GM19023 (cell line): ENCODE measurements around the gene BAIAP2L1.
"Not testable (repeated sequence)": the region's sequence is repeated elsewhere in the genome, so short reads cannot be mapped to it uniquely, and the experiment has no call there.

ENCODE experiments used
- ATAC-seq: cut with Tn5 transposase; IDR thresholded peaks from one replicate; pipeline ENCODE4 v1.9.1; 2021; ENCODE audit warnings: mild to moderate bottlenecking, moderate library complexity; ENCODE audit not compliant: unreplicated experiment

The BAIAP2L1 gene

GRCh38 chr7:98399890-98400541, 874 bp downstream of the BAIAP2L1 start:
- no peak for ATAC-seq

- ATAC-seq, result no peak
These were observed 1.4 kb downstream of the BAIAP2L1 start for GRCh38 chr7:98399462-98399861.

DNA sequence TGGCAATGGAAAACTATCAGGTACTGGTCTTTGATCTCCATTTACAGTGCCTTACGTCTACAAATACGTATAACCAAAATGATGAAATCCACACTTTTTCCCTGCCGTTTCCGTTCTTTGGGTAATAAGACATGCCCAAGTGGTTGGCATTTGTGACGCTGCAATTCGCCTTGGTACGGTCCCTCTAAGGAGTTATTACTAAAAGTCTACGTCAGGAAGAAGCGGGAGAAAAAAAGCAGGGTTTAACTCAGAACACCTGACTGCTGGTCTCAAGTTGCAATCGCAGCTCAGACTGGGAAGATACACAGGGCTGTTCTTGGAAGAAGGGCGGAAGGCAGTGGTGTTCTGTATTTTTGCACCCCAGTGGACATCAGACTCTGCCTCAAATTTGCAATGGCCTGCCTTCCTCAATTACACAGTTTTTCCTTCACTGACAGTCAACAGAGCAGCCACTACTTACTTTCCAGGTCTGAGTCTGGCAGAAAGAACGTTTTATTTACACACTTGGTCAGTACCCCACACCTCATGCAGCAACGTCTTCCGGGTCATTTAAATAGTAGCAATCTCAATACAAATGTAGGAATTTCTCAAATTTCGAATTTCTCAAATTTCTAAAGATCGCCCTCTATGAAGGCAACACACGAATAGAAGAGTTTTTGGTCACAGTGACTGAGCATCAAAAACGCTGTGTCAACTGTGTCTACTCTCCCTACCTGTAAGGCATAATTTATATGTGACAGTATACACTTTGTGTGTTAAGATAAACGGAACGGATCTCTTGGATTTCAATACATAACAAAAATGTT, 2.1 kb downstream of the BAIAP2L1 start:
- ATAC-seq, result no peak

- no peak for ATAC-seq
These were observed 4.1 kb downstream of the BAIAP2L1 start for GRCh38 chr7:98396768-98397167.

DNA sequence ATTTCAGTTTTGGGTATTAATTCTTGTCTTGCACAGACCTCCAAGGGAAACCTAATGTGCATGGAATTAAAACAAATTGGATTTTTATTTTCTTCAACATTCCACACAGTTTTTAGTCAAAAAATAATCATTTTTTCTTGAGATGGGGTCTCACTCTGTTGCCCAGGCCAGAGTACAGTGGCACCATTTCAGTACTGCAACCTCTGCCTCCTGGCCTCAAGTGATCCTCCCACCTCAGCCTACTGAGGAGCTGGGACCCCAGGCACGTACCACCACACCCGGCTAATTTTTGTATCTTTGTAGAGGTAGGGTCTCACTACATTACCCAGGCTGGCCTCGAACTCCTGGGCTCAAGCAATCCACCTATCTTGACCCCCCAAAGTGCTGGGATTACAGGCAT, 4.9 kb downstream of the BAIAP2L1 start:
- no peak for ATAC-seq

GRCh38 chr7:98395481-98395880, 5.4 kb downstream of the BAIAP2L1 start:
- no peak for ATAC-seq

DNA sequence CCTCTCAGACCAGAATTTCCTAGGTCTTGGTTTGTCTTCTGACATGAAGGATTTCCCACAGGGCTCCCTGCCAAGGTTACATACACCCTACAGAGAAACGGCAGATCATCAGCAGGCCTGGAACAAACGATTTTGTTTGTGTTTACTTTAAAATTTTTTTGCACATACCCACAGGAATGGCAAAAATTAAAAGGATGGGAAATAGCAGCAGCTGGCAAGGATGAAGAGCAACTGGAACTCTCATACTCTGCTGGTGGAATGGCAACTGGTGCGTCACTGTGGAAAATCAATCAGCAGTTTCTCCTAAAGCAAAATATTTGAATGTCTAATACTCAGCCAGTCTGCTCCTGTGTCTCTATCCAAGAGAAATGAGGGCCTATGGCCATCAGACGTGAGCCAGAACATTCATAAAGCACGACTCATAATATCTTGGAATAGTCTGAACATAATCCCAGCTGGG, 6.5 kb downstream of the BAIAP2L1 start:
- ATAC-seq, result no peak

DNA sequence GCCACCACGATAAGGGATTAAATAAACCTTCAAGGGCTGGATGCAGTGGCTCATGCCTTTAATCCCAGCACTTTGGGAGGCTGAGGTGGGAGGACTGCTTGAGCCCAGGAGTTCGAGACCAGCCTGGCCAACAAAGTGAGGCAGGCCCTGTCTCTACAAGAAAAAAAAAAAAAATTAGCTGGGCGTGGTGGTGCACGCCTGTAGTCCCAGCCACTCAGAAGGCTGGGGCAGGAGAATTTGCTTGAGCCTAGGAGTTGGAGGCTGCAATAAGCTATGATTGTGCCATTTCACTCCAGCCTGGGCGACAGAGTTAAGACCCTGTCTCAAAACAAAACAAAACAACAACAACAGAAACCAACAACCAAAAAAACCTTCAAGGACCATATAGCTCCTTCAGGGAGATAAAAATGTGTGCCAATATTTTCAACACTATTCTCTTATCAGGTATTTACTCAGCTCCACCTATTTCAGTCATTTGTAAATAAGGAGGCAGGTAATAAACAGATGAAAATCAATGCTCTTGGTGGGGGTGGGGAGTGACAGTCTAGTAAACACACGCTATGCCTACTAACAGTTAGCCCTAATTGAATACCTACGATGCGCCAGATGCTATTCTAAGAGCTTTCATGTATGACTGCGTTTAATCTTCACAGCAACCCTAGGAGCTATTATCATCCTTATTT, 13.2 kb downstream of the BAIAP2L1 start:
- ATAC-seq, result no peak

DNA sequence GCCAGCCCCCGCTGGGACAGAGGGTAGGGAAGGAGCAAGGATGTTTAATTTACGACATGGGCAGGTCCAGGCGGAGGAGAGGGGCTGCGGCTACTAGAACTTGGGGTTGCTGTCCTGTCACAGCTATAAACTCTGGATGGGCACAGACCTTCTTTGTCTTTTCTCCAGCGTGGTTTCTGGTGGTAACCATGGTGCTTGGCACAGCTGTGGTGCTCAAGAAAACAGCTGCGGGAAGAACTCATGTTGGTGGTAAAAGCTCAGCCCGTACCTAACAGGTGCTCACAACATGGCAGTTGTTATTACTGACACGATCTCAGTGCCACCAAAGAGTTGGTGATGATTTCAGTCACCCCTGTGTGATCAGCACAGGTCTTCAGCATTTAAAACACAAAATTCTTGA, 13.8 kb downstream of the BAIAP2L1 start:
- ATAC-seq, result no peak

DNA sequence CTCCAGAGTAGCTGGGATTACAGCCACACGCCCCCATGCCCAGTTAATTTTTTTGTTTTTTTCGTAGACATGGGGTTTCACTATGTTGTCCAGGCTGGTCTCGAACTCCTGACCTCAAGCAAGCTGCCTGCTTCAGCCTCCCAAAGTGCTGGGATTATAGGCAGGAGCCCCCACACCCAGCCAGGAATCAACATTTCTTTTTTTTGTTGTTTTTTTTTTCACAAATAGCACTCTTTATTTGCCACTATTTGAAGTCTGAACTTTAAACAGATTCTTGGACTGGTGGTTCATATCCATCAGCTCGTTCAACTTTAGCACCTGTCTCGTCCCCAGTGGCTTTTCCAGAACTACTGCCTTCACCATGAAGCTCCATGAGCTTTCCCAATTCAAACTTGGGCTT, 15.4 kb downstream of the BAIAP2L1 start:
- ATAC-seq, result not testable (repeated sequence)

- no peak for ATAC-seq
These were observed 22.6 kb downstream of the BAIAP2L1 start for GRCh38 chr7:98378210-98378819.

DNA sequence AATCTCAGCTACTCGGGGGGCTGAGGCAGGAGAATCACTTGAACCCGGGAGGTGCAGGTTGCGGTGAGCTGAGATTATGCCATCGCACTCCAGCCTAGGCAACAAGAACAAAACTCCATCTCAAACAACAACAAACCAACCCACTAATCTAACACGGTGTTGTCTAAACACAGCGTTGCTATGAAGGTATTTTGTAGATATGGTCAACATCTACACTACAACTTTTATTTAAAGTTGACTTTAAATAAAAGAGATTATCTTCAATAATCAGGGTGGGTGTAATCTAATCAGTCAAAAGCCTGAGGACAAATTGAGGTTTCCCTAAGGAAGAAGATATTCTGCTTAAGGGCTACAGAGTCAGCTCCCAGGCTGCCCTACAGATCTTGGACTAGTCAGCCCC, 24.2 kb downstream of the BAIAP2L1 start:
- ATAC-seq, result no peak

DNA sequence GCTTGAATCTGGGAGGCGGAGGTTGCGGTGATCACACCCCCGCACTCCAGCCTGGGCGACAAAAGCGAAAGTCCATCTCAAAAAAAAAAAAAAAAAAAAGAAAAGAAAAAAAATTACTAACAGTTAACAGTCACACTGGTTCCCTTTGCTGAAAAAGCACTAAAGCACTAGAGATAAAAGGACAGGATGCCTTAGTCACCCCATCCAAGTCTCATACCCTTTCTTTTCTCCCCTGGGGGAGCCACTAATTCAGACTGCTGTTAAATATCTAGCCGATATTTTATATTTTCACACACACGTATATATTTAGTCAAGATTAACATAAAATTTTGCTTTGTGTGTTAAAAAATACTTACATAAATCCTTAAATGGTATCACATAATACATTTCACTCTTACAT, 25.2 kb downstream of the BAIAP2L1 start:
- no peak for ATAC-seq

DNA sequence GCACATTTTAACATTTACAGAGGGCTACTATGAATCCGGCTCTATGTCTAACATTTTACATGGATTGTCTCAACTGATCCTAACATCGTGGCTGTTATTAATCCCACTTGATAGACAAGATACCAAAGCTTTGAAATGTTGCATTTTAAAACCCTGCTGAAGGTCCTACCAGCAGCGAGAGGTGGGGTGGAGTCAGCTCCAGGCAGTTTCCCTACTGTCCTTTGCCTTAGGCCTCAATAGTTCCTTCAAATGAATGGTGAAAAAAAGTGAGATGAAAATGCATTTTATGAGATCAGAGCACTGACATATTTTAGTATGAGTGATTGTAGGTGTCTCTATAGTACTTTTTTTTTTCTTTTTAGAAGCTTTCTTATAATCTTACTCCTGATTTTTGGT, 26.6 kb downstream of the BAIAP2L1 start:
- ATAC-seq, result no peak

DNA sequence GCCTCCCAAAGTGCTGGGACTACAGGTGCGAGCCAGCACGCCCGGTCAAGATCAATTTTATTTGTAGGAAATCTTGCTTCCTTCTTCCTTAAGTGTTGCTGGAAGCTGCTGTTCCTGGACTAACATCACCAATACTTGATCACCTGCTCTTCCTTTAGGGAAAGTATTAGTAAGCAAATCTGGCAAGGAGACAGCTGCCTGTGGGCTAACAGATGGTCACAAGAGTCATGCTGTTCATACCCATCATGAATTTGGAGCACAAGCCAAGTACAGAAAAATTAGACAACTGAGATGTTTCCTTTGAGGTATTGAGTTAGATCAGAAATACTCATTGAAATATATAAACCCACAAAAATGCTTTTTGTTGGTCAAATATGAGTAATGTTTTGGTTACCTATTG, 27.9 kb downstream of the BAIAP2L1 start:
- no peak for ATAC-seq

DNA sequence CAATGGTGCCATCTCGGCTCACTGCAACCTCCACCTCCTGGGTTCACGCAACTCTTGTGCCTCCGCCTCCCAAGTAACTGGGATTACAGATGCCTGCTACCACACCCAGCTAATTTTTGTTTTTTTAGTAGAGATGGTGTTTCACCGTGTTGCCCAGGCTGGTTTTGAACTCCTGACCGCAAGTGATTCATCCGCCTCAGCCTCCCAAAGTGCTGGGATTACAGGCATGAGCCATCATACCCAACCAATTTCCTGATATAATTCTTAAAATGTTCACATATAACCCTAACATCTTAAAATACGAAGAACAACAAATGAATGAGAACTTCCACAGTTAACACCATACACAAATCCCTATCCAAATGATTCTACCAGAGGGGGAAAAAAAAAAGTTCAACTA, 31.2 kb downstream of the BAIAP2L1 start:
- ATAC-seq, result no peak

- ATAC-seq, result no peak
These were observed 32.2 kb downstream of the BAIAP2L1 start for GRCh38 chr7:98368716-98369115.

GRCh38 chr7:98366562-98366938, 34.3 kb downstream of the BAIAP2L1 start:
- ATAC-seq, result no peak

- no peak for ATAC-seq
These were observed 34.9 kb downstream of the BAIAP2L1 start for GRCh38 chr7:98365863-98366561.

DNA sequence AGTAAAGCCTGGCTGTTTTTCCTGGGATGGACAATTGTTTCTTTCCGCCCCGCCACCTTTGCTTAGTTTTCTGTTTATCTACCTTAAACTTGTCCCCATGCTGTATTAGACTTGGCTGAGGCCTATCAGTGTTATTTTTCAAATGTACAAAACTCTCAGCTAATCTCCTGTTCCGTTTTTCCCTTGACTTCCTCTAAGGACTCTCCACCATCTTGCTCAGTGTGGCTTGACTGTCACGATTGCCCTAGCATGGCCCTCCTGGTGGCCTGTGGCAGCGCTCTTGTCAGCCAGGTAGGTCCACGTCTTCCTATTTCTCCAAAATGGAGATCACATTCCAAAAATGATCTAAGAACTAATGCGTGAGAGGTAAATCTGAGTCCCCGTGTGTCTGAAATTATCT, 36.7 kb downstream of the BAIAP2L1 start:
- ATAC-seq, result no peak

DNA sequence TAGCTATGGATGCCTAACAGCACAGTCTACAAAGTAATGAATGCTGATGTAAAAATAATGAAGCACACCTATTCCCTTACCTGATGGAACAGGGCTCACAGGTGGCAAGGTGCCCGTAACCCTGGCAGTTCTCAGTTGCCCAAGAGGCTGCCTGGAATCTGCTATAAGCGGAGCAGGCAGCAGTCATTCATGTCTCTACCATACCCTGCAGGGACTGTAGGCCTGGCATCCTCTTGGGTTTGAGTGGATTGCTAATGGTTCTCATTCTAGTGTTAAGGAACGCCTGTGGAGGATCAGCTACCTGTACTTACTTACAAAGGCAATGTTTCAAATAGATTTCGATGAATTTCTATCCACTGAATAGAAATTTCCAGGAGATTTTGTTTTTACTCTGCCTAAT, 38.4 kb downstream of the BAIAP2L1 start:
- no peak for ATAC-seq
